ENCODE results near the gene ZNF385A.
A peak's percentile ranks its signal among the peaks of the same experiment; 100 is the strongest.

The ZNF385A gene

DNA sequence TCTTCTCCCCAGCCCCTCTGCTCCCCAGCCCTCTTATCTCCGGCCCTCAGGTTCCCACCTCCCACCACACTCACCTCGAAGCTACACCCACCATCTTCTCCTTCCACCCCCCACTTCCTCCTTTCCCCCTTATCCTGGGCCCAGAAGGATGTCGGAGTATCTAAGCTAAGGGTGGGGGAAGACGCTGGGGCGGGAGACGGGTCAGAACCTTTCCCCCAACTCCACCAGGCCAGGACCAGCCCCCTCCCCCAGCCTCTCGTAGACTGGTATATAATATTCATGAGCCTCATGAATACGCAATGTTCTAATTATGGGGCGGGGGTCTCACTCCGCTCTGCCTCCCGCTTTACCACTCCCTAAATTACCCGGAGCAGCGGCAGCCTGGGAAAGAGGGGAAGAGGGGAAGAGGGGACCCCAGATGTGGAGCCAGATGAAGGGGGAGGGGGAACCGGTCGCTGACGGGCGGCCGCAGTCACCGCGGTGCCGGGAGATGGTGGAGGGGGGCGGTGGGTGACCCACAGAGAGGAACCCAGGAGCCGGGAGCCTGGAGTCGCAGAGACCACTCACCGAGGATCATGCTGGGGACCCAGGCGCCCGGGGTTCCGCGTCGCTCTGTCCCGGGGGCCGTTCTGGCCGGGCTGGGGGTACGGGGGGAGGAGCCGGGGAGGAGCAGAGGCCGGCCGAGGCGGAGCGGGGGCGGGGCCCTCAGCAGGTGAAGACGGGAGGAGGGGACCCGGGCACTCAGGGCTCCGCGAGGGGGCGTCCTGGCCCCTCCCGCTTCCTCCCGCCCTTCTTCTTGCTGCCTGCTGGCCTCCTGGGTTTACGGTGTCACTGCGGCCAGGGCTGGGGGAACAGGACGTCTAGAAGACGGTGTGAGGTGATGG, 6.4 kb upstream of the ZNF385A start:
- POLR2A ChIA-PET = interaction anchor here (0.6 kb wide), 3 partner anchors 10 to 140 kb away, joined by 3 read pairs; no protein-coding TSS in a partner anchor
- Histone ChIP-seq H3K36me3 (ENCODE audit: control insufficient read depth in 2 of 2, insufficient read depth in 1 of 2, low read length in 2 of 2) (peaks cover 0 to 16% of the 10 kb centered on the region in 2 experiments; a peak in 1 of 3 replicates), H3K4me3 (ENCODE audit: low read depth, low read length) (peak overlapping the region; percentile 53), H3K27ac (ENCODE audit: extremely low read depth, low read depth, low read length) (peak overlapping the region; percentile 44; the same call in 1 of the 2 replicates), H3K9me3 (ENCODE audit: control insufficient read depth, insufficient read depth, low read depth, low read length) (no peaks in the 10 kb centered on the region), H3K4me1 (ENCODE audit: control insufficient read depth, insufficient read depth, low read length) (peaks cover 21% of the 10 kb centered on the region)
- CTCF ChIA-PET = interaction anchor here (0.6 to 4.8 kb wide), 9 partner anchors 10 to 403 kb away, joined by 3 to 61 read pairs (median 5); no protein-coding TSS in a partner anchor
- TF ChIP-seq ZNF660 (tag by site-specific recombination; IDR thresholded peaks at IDR 0.05) (no peak), ZNF184 (tag by site-specific recombination; IDR thresholded peaks at IDR 0.05) (no peak), ZNF341 (tag by site-specific recombination; IDR thresholded peaks at IDR 0.05; ENCODE audit: low read depth) (peak; percentile 73), ZSCAN30 (tag by site-specific recombination; IDR thresholded peaks at IDR 0.05) (peak; percentile 30; the same call in 1 of the 2 replicates), AEBP2 (tag by site-specific recombination; IDR thresholded peaks at IDR 0.05; ENCODE audit: borderline replicate concordance) (no peak), ZNF366 (tag by site-specific recombination; conservative IDR thresholded peaks at IDR 0.05) (peak; percentile 73), ZIC2 (tag by site-specific recombination; IDR thresholded peaks at IDR 0.05) (peak; percentile 78), ZNF19 (tag by site-specific recombination; IDR thresholded peaks at IDR 0.05; ENCODE audit: low read depth) (no peak), ZBTB10 (tag by site-specific recombination; IDR thresholded peaks at IDR 0.05) (peak; percentile 89), SP3 (tag by site-specific recombination; IDR thresholded peaks at IDR 0.05) (peak; percentile 91), SP2 (tag by site-specific recombination; IDR thresholded peaks at IDR 0.05) (peak; percentile 68), EGR2 (tag by site-specific recombination; IDR thresholded peaks at IDR 0.05; ENCODE audit: low read depth) (peak; percentile 84), ZNF10 (tag by site-specific recombination; IDR thresholded peaks at IDR 0.05) (peak; percentile 100), ZNF626 (tag by site-specific recombination; IDR thresholded peaks at IDR 0.05) (no peak), ZEB2 (tag by site-specific recombination; IDR thresholded peaks at IDR 0.05) (no peak), MZF1 (tag by site-specific recombination; IDR thresholded peaks at IDR 0.05; ENCODE audit: borderline replicate concordance) (no peak), ZSCAN23 (tag by site-specific recombination; IDR thresholded peaks at IDR 0.05) (no peak), SP7 (tag by site-specific recombination; IDR thresholded peaks at IDR 0.05) (peak; percentile 44; the same call in 1 of the 2 replicates), ZBTB8A (tag by site-specific recombination; IDR thresholded peaks at IDR 0.05) (peak; percentile 92), KLF7 (tag by site-specific recombination; IDR thresholded peaks at IDR 0.05; ENCODE audit: borderline replicate concordance) (no peak), KLF1 (tag by site-specific recombination; IDR thresholded peaks at IDR 0.05) (peak; percentile 64), ZNF473 (tag by site-specific recombination; IDR thresholded peaks at IDR 0.05) (no peak), ZXDB (tag by site-specific recombination; IDR thresholded peaks at IDR 0.05) (no peak), KLF10 (tag by site-specific recombination; IDR thresholded peaks at IDR 0.05) (peak; percentile 30; the same call in 1 of the 2 replicates), KLF16 (tag by site-specific recombination; IDR thresholded peaks at IDR 0.05) (peak; percentile 67), ZNF398 (tag by site-specific recombination; IDR thresholded peaks at IDR 0.05) (peak; percentile 67), ZBTB20 (tag by site-specific recombination; IDR thresholded peaks at IDR 0.05) (peak; percentile 28; the same call in 1 of the 2 replicates)
- TF ChIP-seq, protein P1, sequence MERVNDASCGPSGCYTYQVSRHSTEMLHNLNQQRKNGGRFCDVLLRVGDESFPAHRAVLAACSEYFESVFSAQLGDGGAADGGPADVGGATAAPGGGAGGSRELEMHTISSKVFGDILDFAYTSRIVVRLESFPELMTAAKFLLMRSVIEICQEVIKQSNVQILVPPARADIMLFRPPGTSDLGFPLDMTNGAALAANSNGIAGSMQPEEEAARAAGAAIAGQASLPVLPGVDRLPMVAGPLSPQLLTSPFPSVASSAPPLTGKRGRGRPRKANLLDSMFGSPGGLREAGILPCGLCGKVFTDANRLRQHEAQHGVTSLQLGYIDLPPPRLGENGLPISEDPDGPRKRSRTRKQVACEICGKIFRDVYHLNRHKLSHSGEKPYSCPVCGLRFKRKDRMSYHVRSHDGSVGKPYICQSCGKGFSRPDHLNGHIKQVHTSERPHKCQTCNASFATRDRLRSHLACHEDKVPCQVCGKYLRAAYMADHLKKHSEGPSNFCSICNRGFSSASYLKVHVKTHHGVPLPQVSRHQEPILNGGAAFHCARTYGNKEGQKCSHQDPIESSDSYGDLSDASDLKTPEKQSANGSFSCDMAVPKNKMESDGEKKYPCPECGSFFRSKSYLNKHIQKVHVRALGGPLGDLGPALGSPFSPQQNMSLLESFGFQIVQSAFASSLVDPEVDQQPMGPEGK (tag by site-specific recombination; IDR thresholded peaks at IDR 0.05) = peak; percentile 94
